ENCODE measurements around the gene SNX14. TPM values are rescaled to one million over a fixed set of nuclear protein-coding genes. Genes with fewer than 3 reads are reported as not detected.
"Not testable (repeated sequence)": the region's sequence is repeated elsewhere in the genome, so short reads cannot be mapped to it uniquely, and the experiment has no call there.

SNX14 gene
- total RNA-seq, 1 donor from 2014 or later, result 80.1 TPM

DNA sequence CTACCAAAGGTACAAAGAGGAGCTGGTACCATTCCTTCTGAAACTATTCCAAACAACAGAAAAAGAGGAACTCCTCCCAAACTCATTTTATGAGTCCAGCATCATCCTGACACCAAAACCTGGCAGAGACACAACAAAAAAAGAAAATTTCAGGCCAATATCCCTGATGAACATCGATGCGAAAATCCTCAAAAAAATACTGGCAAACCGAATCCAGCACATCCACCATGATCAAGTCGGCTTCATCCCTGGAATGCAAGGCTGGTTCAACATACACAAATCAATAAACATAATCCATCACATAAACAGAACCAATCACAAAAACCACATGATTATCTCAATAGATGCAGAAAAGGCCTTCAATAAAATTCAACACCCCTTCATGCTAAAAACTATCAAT lies 10.8 kb downstream of the SNX14 start:
- not testable (repeated sequence) for DNase-seq (ENCODE audit: low spot score)

DNA sequence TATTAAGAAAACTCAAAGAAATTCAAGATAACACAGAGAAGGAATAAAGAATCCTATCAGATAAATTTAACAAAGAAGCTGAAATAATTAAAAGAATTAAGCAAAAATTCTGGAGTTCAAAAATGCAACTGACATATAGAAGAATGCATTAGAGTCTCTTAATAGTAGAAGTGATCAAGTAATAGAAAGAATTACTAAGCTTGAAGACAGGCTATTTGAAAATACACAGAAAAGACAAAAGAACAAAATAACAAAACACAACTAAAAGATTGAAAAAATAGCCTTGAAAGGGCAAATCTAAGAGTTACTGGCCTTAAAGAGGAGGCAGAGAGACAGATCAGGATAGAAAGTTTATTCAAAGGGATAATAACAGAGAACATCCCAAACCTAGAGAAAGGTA lies 12.1 kb downstream of the SNX14 start:
- no peak for DNase-seq (ENCODE audit: low spot score)

DNA sequence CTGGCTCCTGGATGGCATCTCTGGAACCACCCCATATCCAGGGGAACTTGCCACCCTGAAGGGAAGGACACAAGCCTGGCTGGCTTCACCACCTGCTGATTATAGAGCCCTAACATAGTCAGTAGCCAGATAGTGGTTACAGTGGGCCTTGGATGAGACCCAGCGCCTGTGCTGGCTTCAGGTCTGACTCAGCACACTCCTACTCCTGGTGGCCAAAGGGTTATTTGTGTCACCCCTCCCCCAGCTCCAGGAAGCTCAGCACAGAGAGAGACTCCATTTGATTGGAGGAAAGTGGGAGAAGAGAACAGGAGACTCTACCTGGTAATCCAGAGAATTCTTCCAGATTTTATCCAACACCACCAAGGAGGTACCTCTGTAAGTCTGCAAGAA lies 12.8 kb downstream of the SNX14 start:
- no peak for DNase-seq (ENCODE audit: low spot score)

DNA sequence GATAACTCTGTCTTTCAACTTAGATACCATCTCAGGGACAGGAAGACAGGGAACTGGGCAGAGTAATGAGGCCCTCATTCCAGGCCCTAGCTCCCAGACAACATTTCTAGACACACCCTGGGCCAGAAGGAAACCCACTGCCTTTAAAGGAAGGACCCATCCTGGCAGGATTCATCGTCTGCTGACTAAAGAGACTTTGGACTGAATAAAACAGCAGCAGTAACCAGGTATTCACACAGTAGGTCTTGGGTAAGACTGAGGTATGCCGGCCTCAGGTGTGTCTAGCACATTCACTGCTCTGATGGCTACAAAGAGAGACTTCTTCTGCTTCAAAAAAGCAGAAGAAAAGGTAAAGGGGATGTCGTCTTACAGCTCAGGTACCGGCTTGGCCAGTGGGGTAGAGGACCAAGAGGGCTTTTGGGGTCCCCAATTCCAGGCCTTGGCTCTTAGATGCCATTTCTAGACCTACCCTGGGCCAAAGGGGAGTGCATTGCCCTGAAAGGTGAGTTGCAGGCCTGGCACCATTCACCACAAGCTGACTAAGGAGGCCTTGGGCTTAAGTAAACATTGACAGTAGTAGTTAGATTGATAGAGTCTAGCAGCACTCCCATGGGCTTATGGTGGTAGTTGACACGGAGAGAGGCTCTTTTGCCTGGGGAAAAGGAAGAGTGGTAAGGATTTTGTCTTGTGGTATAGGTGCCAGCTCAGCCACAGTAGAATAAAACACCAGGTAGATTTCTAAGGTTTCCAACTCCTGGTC lies 13.4 kb downstream of the SNX14 start:
- no peak for DNase-seq (ENCODE audit: low spot score)

DNA sequence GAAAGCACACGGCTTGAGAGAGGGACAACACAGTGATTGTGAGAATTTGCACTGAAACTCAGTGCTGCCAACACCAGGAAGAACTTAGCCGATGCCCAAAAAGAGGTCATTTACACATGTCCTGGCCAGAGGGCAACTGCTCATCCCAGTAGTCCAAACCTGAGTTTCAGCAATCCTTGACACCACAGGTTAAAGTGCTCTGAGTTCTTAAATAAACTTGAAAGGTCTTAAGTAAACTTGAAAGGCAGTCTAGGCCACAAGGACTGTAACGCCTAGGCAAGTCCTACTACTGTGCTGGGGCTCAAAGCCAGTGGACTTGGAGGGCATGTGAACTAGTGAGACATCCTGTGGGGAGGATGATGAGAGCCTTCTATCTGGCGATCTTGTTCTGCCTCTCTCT lies 14.1 kb downstream of the SNX14 start:
- DNase-seq (ENCODE audit: low spot score), result no peak

DNA sequence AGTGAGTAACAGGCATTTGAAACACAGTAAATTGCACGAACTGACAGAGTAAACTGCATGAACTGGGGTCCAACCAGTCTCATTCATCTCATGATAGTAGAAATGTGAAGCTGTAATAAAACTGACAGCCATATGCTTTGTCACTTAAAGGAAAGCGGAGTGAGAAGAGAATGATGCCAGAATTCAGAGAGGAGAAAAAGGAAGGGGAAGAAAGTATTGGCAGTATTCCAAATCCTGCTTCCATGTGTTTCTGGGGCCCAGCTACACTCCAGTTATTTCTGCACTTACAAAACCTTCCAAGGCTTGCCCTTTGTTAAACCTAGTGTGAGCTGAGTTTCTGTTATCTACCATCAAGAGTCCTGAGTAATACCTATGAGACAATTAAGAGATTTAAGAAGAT lies 17.2 kb downstream of the SNX14 start:
- no peak for DNase-seq (ENCODE audit: low spot score)

DNA sequence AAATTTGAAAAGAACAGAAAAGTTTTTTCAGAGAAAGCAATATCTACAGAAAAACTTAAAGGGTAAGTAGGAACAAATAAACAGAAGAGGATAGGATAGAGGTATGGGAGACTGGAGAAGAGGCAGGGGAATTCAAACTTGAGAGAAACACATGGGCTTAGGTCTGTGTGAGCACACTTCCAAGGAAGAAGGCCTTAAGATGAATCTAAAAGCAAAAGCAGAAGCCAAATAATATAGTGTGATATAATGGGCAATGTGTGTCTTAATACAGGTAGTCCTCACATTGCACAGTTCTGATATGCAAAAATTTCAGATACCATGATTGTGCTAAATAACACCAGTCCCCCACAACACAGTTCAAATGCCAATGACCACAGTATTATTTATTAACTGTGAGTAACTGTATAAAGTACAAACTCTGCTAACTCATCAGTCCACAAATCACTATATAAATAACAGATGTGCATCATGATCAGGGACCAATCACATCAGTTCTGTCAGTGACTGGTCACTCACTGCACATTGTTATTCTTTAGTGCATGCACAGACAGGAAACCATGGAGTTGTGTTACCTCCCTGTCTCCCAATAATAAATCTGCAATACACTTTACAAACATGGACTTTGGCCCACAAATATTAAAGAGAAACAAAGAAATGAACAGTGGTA lies 18.6 kb downstream of the SNX14 start:
- no peak for DNase-seq (ENCODE audit: low spot score)

DNA sequence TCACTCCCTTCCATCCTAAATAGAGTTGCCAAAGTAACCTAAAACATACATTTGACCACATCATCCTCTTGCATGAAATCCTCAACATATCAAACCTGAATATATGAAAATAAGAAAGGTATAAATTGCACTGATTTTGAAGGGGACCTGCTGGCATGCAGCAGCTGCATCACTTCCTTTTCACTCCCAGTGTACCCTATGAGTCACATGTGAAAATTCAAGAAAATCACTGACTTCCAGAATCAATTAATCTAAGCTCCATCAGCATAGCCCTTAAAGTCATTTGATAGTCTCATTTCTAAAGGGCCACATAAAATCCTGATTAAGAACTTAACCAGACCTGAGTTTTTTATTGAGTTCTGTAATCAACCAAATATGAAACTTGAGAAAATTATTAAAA lies 24.3 kb downstream of the SNX14 start:
- DNase-seq (ENCODE audit: low spot score), result no peak

DNA sequence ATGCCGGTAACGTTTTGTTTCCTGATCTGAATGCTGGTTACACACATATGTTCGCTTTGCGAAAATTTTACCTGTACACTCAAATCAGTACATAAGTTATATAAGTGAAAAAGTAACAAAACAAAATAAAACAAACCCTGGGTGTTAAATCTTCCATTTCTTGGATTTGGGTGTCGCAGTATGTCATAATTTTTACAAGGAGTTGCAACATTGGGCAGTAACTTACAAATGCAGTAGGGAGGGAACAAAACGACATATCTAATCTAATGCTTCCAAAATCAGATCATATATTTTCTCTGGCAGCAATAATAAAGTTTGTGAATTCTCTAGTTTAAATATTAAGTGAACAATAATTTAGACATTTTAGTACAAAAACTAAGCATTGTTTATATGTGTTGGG lies 25.2 kb downstream of the SNX14 start:
- no peak for DNase-seq (ENCODE audit: low spot score)

DNA sequence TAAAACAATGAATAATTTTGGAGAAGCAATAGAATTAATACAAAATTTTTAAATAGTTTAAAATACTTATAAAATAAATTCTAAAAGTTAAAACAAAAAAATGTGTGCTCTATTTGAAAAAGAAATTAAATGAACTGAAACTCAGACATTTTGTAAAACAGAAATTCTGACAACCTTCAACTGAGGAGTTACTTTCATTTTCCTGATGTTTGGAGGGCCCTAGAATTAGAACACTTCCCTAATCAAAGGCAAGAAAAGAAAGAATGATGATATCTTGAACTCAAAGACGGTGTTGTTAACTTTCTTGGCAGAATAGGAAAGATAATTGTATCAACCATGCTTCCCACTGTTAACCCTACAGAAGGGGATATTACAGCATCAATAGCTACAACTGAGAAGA lies 27.9 kb downstream of the SNX14 start:
- DNase-seq (ENCODE audit: low spot score), result no peak

DNA sequence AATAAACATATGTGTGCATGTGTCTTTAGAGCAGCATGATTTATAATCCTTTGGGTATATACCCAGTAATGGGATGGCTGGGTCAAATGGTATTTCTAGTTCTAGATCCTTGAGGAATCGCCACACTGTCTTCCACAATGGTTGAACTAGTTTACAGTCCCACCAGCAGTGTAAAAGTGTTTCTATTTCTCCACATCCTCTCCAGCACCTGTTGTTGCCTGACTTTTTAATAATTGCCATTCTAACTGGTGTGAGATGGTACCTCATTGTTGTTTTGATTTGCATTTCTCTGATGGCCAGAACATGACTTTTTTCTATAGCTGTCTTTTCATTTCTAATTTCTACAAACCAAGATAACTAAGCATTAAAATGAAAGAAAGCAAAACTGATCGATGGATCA lies 29.4 kb downstream of the SNX14 start:
- DNase-seq (ENCODE audit: low spot score), result not testable (repeated sequence)

DNA sequence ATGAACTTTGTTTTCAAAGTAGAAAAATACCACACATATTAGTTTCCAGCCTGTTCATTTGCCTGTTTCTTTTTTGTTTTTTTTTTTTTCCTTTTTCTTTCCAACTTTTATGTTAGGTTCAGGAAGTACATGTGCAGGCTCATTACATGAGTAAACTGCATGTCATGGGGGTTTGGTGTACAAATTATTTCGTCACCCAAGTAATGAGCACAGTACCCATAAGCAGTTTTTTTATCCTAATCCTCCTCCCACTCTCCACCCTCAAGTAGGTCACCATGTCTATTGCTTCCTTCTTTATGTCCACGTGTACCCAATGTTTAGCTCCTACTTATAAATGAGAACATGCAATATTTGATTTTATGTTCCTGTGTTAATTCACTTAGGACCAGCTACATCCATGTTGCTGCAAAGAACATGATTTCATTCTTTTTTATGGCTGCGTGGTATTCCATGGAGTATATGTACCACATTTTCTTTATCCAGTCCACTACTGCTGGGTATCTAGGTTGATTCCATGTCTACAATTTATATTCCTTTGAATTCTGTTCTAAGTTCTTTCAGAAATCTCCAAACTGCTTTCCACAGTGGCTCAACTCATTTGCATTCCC lies 31.8 kb downstream of the SNX14 start:
- no peak for DNase-seq (ENCODE audit: low spot score)

DNA sequence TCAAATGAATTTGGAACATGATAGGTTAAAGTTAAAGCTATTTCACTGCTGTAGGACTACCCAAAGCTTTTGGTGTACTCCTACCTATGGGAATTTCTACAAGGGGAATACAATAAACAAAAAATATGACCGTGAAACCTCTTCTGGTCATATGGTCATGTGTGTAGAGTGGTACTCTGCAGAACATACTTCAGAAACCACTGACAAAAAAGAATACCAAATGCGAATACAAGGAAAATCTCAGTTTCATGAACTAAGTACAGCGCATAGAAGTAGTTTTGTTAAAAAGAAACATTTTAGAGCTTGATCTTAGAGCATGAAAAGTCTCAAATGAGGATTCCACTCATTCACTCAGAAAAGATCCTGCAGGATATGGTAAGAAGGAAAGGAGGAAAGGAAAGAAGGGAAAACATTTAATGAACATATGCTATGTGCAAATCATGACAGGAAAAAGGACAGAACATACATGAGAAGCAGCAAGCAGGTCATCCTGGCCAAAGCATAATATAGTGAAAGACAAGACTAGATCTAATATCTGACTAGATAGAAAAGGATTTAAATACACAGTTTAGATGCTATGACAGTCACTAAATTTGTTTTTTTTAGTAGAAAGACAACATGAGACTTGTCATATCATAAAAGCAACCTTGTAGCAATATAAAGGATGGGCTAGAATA lies 36.5 kb downstream of the SNX14 start:
- no peak for DNase-seq (ENCODE audit: low spot score)

DNA sequence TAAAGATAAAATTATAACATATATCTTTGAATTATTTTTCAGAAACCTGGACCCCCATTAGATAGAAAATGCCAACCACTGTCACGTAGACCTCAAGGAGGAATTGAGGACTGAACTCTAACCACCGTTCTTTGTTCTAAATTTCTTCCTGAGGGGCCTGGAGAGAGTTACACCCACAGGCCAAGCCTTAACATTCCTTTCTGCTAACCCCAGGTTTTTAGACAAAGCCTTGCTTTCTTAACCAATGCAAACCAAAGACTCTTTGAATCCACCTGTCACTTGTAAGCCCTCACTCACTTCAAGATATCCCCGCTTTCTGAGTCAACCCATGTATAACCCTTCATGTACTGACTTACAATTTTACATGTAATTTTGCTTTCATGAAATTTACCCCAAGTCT lies 41.0 kb downstream of the SNX14 start:
- DNase-seq (ENCODE audit: low spot score), result no peak

DNA sequence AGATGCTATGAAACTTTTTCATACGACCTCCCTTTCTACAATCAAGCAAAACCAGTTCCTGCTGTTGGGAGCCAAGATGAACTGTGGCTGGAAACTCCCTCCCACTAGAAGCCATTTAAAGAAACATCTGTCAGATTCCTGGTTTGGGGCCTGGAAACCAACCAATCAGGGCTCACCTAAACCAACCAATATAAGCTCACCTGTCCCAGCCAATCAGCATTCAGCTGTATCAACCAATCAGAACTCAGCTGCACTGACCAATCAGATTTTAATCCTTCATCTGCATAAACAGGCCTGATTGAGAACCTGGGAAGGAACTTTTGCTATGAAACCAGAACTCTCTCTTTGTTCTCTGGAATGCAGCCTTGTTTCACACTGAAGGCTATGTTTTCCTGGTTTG lies 42.4 kb downstream of the SNX14 start:
- DNase-seq (ENCODE audit: low spot score), result no peak

DNA sequence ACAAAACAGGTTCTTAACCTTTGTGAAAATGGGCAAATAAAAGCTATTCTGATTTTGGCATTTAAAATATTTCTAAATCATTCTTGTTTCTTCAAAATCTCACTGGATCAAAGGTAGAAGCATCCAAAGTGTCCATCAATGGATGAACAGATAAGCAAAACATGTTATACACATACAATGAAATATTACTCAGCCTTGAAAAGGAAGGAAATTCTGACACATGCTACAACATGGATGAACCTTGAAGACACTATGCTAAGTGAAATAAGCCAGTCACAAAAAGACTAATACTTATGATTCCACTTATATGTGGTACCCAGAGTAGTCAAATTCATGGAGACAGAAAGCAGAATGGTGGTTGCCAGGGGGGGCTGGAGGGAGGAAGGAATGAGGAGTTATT lies 45.9 kb downstream of the SNX14 start:
- DNase-seq (ENCODE audit: low spot score), result no peak

DNA sequence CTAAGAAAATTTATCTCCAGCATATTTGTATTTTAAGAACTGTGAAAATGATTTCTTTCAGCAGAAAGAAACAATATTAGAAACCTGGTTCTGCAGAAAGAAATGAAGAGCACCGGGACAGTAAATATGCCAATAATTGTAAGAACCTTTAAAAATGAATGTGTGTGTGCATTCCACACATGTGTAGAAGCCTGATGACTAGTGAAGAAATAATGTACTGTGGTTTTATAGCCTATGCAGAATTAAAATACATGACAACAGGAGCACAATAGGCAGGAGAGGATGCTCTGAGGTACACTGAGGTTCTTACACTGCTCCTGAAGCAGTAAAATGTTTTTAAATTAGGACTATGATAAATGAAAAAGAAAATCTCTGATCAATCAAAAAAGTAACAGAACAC lies 48.9 kb downstream of the SNX14 start:
- DNase-seq (ENCODE audit: low spot score), result no peak

DNA sequence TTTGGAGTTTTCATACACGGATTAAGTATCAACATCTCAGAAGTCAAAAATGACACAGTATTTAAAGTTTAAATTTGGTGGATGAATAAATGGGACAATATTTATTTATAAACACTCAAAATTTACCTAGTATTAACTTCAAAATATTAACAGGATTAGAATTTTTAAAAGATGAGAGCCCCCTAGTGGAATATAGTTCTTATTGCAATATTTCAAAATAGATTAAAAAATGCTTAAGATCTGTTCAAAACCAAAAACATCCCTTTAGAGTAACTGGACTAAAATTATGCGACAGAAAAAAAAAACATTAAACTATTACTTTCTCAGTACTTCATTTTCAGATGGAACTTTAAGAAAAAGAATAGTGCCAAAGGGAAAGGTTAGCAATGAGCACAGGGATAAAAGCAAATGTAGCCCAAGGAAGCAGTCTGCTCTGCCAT lies 56.6 kb downstream of the SNX14 start:
- no peak for DNase-seq (ENCODE audit: low spot score)

DNA sequence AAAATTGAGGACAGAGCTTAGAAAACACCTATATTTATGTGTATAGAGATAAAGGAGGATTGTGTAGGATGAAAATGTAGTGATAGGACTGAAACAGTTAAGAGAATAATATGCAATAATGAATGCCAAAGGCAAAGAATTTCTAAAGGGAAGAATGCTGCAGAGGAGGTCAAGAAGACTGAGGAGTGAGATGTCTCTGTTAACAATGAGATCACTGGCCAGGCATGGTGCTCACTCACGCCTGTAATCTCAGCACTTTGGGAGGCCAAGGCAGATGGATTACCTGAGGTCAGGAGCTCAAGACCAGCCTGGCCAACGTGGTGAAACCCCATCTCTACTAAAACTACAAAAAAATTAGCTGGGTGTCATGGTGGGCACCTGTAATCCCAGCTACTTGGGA lies 69.4 kb downstream of the SNX14 start:
- DNase-seq (ENCODE audit: low spot score), result not testable (repeated sequence)

DNA sequence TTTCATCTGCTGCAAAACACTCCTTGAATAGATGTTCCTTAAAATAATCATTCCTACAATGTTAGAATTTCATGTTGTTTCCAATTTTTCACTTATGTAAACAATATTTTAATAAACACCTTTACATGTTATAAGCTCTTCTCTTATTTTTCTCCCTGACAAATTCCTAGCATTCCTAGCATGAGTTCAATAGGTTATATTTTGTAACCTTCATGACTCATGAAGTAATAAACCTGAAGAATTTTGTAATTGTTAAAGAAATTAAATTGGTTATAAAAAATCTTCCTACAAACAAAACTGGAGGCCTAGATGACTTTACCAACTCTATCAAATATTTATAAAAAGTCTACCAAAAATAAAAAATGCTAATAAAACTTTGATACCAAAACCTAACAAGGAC lies 77.5 kb downstream of the SNX14 start:
- no peak for DNase-seq (ENCODE audit: low spot score)

DNA sequence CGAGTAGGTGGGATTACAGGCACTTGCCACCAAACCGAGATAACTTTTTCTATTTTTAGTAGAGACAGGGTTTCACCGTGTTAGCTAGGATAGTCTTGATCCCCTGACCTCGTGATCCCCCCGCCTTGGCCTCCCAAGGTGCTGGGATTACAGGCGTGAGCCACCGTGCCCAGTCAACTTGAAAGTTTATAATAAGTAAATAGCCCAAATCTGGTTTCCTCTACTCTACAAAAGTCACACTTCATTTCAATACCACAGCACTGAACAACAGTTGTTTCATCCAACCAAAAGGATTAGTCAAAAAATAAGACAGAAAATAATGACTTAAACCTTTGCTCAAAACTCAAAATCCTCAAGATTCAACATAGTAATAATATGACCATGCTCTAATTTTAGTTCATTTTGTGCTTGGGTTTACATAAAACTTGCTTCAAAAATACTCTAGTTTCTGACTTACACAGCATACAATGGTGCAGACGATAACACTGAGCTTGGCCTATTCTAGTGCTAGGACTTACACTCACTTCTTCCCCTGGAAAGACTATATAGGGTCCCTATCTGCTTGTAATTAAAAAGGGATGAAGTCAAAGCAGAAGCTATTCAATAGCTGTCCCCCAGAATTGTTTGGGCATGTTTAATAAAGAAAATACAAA lies 87.1 kb downstream of the SNX14 start:
- DNase-seq (ENCODE audit: low spot score), result no peak

DNA sequence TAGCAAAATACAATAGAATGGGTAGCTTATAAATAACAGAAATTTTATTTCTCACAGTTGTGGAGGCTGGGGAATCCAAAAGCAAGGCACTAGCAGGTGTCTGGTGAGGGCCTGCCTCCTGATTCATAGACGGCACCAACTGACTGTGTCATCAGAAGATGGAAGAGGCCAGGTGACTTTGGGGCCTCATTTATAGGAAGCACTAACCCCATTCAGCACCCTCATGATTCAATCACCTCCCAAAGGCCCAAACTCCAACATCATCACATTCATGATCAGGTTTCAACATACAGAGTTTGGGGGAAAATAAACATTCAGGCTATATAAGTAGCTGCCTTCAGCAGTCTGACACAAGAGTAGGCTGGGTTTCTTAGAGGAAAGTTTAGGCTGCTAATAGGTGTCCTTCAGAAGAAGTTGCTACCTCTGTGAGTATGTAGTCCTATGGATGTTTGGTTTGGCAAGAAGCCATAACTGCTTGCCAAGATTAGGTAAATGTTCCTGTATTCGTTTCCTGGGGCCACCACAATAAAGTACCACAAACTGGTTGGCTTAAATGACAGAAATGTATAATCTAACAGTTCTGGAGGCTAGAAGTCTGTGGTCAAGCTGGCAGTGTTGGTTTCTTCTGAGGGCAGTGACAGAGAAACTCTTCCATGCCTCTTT lies 94.9 kb downstream of the SNX14 start:
- peak; percentile 36 for DNase-seq (ENCODE audit: low spot score)

All from mucosa of gallbladder (tissue), 1 donor.